Stomach (tissue), 4 donors: ENCODE data around the gene SMCO2.

Experiments used
- CTCF ChIP-seq, 7 experiments: fragments of 450-650 bp in 4 of 7; fragments of 200-600 bp in 3 of 7; sonication (generic) in 3 of 7; IDR thresholded peaks; one replicate each; pipeline ENCODE4 v1.5.1; 2016 to 2019; ENCODE audit warnings: antibody characterized with exemption in 7 of 7, control low read depth in 2 of 7, mild to moderate bottlenecking in 1 of 7
- POLR2A ChIP-seq, 4 donors: fragments of 450-650 bp; IDR thresholded peaks; one replicate each; pipeline ENCODE4 v1.6.1; 2016; ENCODE audit warnings: antibody characterized with exemption in 4 of 4, control low read depth in 2 of 4, mild to moderate bottlenecking in 1 of 4, moderate library complexity in 1 of 4
- POLR2AphosphoS5 ChIP-seq, 3 donors: sonication (generic); formaldehyde crosslinking; IDR thresholded peaks; one replicate each; pipeline ENCODE4 v1.6.1; 2016; ENCODE audit warnings: antibody characterized with exemption in 3 of 3

GRCh38 chr12:27449893-27450534, 3.5 kb downstream of the SMCO2 start:
- TF ChIP-seq CTCF (IDR thresholded peaks at IDR 0.05) (no peak), POLR2A (IDR thresholded peaks at IDR 0.05) (no peak), POLR2AphosphoS5 (IDR thresholded peaks at IDR 0.05) (no peak)
